Measurements from ENCODE around the gene ZNF79. TPM values are rescaled to one million over a fixed set of nuclear protein-coding genes. Genes with fewer than 3 reads are reported as not detected.

The ZNF79 gene
- total and polyA plus RNA-seq, 9 of the 15 experiments (the other 6 are each of a cell fraction or from before 2014, with no cell fraction given) = 0.62 to 7.0 (median 4.1) TPM

DNA sequence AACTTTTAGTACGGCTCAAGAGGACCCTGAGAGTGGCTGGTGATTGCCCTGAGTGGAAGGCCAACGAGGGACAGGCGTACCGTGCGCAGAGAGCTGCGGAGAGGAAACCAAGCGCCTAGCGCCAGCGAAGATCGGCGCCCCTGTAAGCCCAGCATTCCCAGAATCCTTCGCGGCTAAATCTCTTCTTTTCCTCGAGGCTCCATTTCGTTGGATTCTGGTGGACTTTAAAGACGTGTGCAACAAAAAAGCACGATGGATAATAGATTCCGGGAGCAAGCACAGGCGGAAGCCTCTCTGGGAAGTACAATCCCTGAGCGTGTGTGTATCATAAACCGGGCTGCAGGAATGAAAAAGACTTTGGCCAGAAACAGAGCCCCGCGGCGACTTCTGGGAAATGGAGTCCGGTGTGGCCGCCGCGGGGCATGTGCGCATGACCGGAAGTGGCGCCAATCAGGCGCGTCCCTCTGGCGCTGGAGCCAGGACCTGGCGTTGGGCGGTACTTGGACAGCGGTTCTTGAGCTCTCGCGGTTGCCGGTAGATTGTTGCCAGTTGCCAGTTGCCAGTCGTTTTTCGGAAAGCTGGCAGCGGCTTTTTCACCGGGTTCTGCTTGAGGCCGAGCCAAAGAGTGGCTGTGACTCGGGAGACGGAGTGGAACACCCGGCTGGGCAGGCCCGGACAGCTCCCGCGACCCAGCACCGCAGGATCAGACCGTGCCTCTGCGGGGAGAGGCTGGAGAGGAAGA, at the start of gene ZNF79 (continued):
- TF ChIP-seq, protein P1, sequence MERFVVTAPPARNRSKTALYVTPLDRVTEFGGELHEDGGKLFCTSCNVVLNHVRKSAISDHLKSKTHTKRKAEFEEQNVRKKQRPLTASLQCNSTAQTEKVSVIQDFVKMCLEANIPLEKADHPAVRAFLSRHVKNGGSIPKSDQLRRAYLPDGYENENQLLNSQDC (CRISPR knock-in tag; IDR thresholded peaks at IDR 0.05) = peak; percentile 29; the same call in 1 of the 2 replicates
- peak in 1 of 2 experiments; percentile 74; a peak in 2 of 4 replicates for TF ChIP-seq ZMIZ1 (IDR thresholded peaks at IDR 0.05; ENCODE audit: low read depth in 2 of 2, low read length in 2 of 2)
- TF ChIP-seq, protein P2, sequence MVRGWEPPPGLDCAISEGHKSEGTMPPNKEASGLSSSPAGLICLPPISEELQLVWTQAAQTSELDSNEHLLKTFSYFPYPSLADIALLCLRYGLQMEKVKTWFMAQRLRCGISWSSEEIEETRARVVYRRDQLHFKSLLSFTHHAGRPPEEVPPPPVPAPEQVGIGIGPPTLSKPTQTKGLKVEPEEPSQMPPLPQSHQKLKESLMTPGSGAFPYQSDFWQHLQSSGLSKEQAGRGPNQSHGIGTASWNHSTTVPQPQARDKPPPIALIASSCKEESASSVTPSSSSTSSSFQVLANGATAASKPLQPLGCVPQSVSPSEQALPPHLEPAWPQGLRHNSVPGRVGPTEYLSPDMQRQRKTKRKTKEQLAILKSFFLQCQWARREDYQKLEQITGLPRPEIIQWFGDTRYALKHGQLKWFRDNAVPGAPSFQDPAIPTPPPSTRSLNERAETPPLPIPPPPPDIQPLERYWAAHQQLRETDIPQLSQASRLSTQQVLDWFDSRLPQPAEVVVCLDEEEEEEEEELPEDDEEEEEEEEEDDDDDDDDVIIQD (CRISPR knock-in tag; IDR thresholded peaks at IDR 0.05) = no peak
- 0 out of 2 replicates have a peak, but pooled peaks have one; percentile 13 for TF ChIP-seq NBN (IDR thresholded peaks at IDR 0.05; ENCODE audit: low read depth)
- no peak for TF ChIP-seq RHOXF2B (CRISPR knock-in tag; conservative IDR thresholded peaks at IDR 0.05)
- peak in 1 of 2 experiments; percentile 87; a peak in 2 of 4 replicates for TF ChIP-seq HDAC1 (IDR thresholded peaks at IDR 0.05)
- TF ChIP-seq HCFC1 (IDR thresholded peaks at IDR 0.05; ENCODE audit: low read depth, low read length) = peak; percentile 89
- peak; percentile 72 for TF ChIP-seq TAF1 (IDR thresholded peaks at IDR 0.05; ENCODE audit: control insufficient read depth, extremely low read depth, insufficient read depth, low read length, severe bottlenecking)
- TF ChIP-seq SNIP1 (IDR thresholded peaks at IDR 0.05; ENCODE audit: low read depth) = no peak
- TF ChIP-seq GABPA (tag; conservative IDR thresholded peaks at IDR 0.05; ENCODE audit: low read depth) = peak; percentile 97
- no peak for TF ChIP-seq CEBPB (tag; IDR thresholded peaks at IDR 0.05)
- no peak for TF ChIP-seq NFYB (IDR thresholded peaks at IDR 0.05; ENCODE audit: extremely low read depth, insufficient read length)
- TF ChIP-seq KDM4B (IDR thresholded peaks at IDR 0.05; ENCODE audit: borderline replicate concordance in 2 of 2, low read depth in 1 of 2) = no peak
- TF ChIP-seq, protein P3, sequence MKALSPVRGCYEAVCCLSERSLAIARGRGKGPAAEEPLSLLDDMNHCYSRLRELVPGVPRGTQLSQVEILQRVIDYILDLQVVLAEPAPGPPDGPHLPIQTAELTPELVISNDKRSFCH (CRISPR knock-in tag; IDR thresholded peaks at IDR 0.05) = no peak
- TF ChIP-seq, protein P3 (tag; IDR thresholded peaks at IDR 0.05) = peak; percentile 55; the same call in 1 of the 2 replicates
- no peak for TF ChIP-seq USF1 (CRISPR knock-in tag; IDR thresholded peaks at IDR 0.05)
- peak; percentile 62; the same call in 1 of the 2 replicates for TF ChIP-seq PML (IDR thresholded peaks at IDR 0.05; ENCODE audit: low read length)
- peak; percentile 72 for TF ChIP-seq ZNF766 (CRISPR knock-in tag; conservative IDR thresholded peaks at IDR 0.05)
- TF ChIP-seq KDM2B (CRISPR knock-in tag; IDR thresholded peaks at IDR 0.05) = no peak
- TF ChIP-seq ZC3H11A (IDR thresholded peaks at IDR 0.05; ENCODE audit: low read depth, low read length) = no peak
- no peak for TF ChIP-seq DACH1 (IDR thresholded peaks at IDR 0.05; ENCODE audit: partially characterized antibody)
- TF ChIP-seq ZSCAN32 (CRISPR knock-in tag; IDR thresholded peaks at IDR 0.05) = no peak
